ENCODE measurements around the gene PRPSAP1.
"Not testable (repeated sequence)": the region's sequence is repeated elsewhere in the genome, so short reads cannot be mapped to it uniquely, and the experiment has no call there.

PRPSAP1 gene

GRCh38 chr17:76327696-76328095 lies 26.0 kb downstream of the PRPSAP1 start:
- DNase-seq (ENCODE audit: low read depth in 2 of 2, low spot score in 1 of 2), result no peak

- no peak for DNase-seq (ENCODE audit: low read depth in 2 of 2, low spot score in 1 of 2)
Measured at GRCh38 chr17:76326306-76326705, 27.4 kb downstream of the PRPSAP1 start.

- no peak for DNase-seq (ENCODE audit: low read depth in 2 of 2, low spot score in 1 of 2)
Measured at GRCh38 chr17:76318586-76318985, 35.1 kb downstream of the PRPSAP1 start.

GRCh38 chr17:76317535-76317934 lies 36.2 kb downstream of the PRPSAP1 start:
- DNase-seq (ENCODE audit: low read depth in 2 of 2, low spot score in 1 of 2), result no peak

GRCh38 chr17:76314392-76315227 lies 39.1 kb downstream of the PRPSAP1 start:
- DNase-seq (ENCODE audit: low read depth in 2 of 2, low spot score in 1 of 2), result no peak

GRCh38 chr17:76312735-76313134 lies 41.0 kb downstream of the PRPSAP1 start:
- DNase-seq (ENCODE audit: low read depth in 2 of 2, low spot score in 1 of 2), result no peak

GRCh38 chr17:76309461-76309860 lies 44.3 kb downstream of the PRPSAP1 start:
- DNase-seq (ENCODE audit: low read depth in 2 of 2, low spot score in 1 of 2), result no peak

- no peak for DNase-seq (ENCODE audit: low read depth in 2 of 2, low spot score in 1 of 2)
Measured at GRCh38 chr17:76307966-76308338, 45.8 kb downstream of the PRPSAP1 start, which contains the start of gene QRICH2. QRICH2 (minus strand) TSS chr17:76308276; CDS start chr17:76307998, 278 bp downstream.

- no peak for DNase-seq (ENCODE audit: low read depth in 2 of 2, low spot score in 1 of 2)
Measured at GRCh38 chr17:76307299-76307965, 46.3 kb downstream of the PRPSAP1 start.

- DNase-seq (ENCODE audit: low read depth in 2 of 2, low spot score in 1 of 2), result not testable (repeated sequence)
Measured at GRCh38 chr17:76305135-76305454, 48.6 kb downstream of the PRPSAP1 start.

GRCh38 chr17:76304226-76305134 lies 49.2 kb downstream of the PRPSAP1 start:
- no peak for DNase-seq (ENCODE audit: low read depth in 2 of 2, low spot score in 1 of 2)

GRCh38 chr17:76297436-76297835 lies 56.3 kb downstream of the PRPSAP1 start:
- no peak for DNase-seq (ENCODE audit: low read depth in 2 of 2, low spot score in 1 of 2)

- no peak for DNase-seq (ENCODE audit: low read depth in 2 of 2, low spot score in 1 of 2)
Measured at GRCh38 chr17:76296889-76297288, 56.8 kb downstream of the PRPSAP1 start.

- DNase-seq (ENCODE audit: low read depth in 2 of 2, low spot score in 1 of 2), result no peak
Measured at GRCh38 chr17:76296186-76296585, 57.5 kb downstream of the PRPSAP1 start.

- DNase-seq (ENCODE audit: low read depth in 2 of 2, low spot score in 1 of 2), result no peak
Measured at GRCh38 chr17:76293106-76293505, 60.6 kb downstream of the PRPSAP1 start.

GRCh38 chr17:76292567-76292966 lies 61.1 kb downstream of the PRPSAP1 start:
- no peak for DNase-seq (ENCODE audit: low read depth in 2 of 2, low spot score in 1 of 2)

GRCh38 chr17:76281573-76282371 lies 71.9 kb downstream of the PRPSAP1 start:
- DNase-seq (ENCODE audit: low read depth in 2 of 2, low spot score in 1 of 2), result no peak

GRCh38 chr17:76280650-76281049 lies 73.1 kb downstream of the PRPSAP1 start:
- DNase-seq (ENCODE audit: low read depth in 2 of 2, low spot score in 1 of 2), result no peak

GRCh38 chr17:76279742-76280287 lies 73.9 kb downstream of the PRPSAP1 start:
- no peak for DNase-seq (ENCODE audit: low read depth in 2 of 2, low spot score in 1 of 2)

- DNase-seq (ENCODE audit: low read depth in 2 of 2, low spot score in 1 of 2), result peak; percentile 75 to 81
Measured at GRCh38 chr17:76278952-76279741, 74.6 kb downstream of the PRPSAP1 start.
